A549 (cell line): Measurements from ENCODE around the gene SDC3. TPM values are rescaled to one million over a fixed set of nuclear protein-coding genes. Genes with fewer than 3 reads are reported as not detected.
A peak's percentile ranks its signal among the peaks of the same experiment; 100 is the strongest.

Source experiments
- ATAC-seq, 2 experiments: fragments of 200-7000 bp in 1 of 2; fragments of >200 bp in 1 of 2; cut with Nextera tagmentation in 1 of 2; cut with Tn5 transposase in 1 of 2; 3 replicates each; pipeline versions ENCODE4 v1.8.0 to v1.9.1; 2018 to 2020; ENCODE audit warnings: mild to moderate bottlenecking in 1 of 2, moderate library complexity in 1 of 2
- CTCF ChIA-PET: fragments of 300-600 bp; sonication (Branson Sonifier 250); formaldehyde crosslinking; extraction: SDS; loops from one replicate; lab custom pipeline; 2021; ENCODE audit warnings: antibody characterized with exemption, inconsistent platforms; lab: Yijun Ruan, JAX
- POLR2A ChIA-PET: fragments of 350-600 bp; formaldehyde crosslinking; extraction: SDS; loops from one replicate; lab custom pipeline; 2021; ENCODE audit warnings: antibody characterized with exemption, inconsistent platforms; lab: Yijun Ruan, JAX
- DNase-seq, 2 experiments: peaks; one replicate each; pipeline versions ENCODE4 v3.0.0 to v3.0.0-alpha.2; 2011 to 2016; ENCODE audit warnings: low read depth in 1 of 2, low spot score in 1 of 2
- FAIRE-seq: peaks from 2 replicates; lab custom pipeline; 2011; peaks lifted over from hg19 to GRCh38; lab: Jason Lieb, UNC
- H3K27ac ChIP-seq, 2 experiments: fragments of >200 bp; sonication (Bioruptor Twin); formaldehyde crosslinking; 3 replicates each; pipeline ENCODE4 v1.5.1; 2016 to 2017
- H3K4me1 ChIP-seq: fragments of >200 bp; sonication (Bioruptor Twin); formaldehyde crosslinking; 3 replicates; pipeline ENCODE4 v1.6.1; 2016
- H3K4me2 ChIP-seq: fragments of >200 bp; sonication (Bioruptor Twin); formaldehyde crosslinking; 3 replicates; pipeline ENCODE4 v1.6.1; 2016
- H3K4me3 ChIP-seq: fragments of >200 bp; sonication (Bioruptor Twin); formaldehyde crosslinking; 3 replicates; pipeline ENCODE4 v1.5.1; 2016
- H3K9me3 ChIP-seq: fragments of >200 bp; sonication (Bioruptor Twin); formaldehyde crosslinking; 3 replicates; pipeline ENCODE4 v1.6.1; 2016
- BHLHE40 ChIP-seq: IDR thresholded peaks from 2 replicates; pipeline ENCODE4 v1.6.1; 2012; ENCODE audit warnings: low read depth, low read length, inconsistent platforms
- CEBPB ChIP-seq, 2 experiments: fragments of >200 bp in 1 of 2; sonication (Bioruptor Twin) in 1 of 2; formaldehyde crosslinking in 1 of 2; IDR thresholded peaks; 2 replicates each; pipeline ENCODE4 v1.6.1; 2012 to 2016
- CHD2 ChIP-seq: fragments of 150-350 bp; IDR thresholded peaks from 2 replicates; pipeline ENCODE4 v1.6.1; 2014; ENCODE audit warnings: low read length; ENCODE audit not compliant: partially characterized antibody
- CHD4 ChIP-seq: fragments of 200-600 bp; sonication (generic); IDR thresholded peaks from 2 replicates; pipeline ENCODE4 v1.6.1; 2016; ENCODE audit warnings: antibody characterized with exemption, mild to moderate bottlenecking, borderline replicate concordance
- EHF ChIP-seq: fragments of 250-450 bp; sonication (Bioruptor Pico); IDR thresholded peaks from 2 replicates; pipeline ENCODE4 v1.5.0; 2020; ENCODE audit warnings: mild to moderate bottlenecking
- EP300 ChIP-seq, 2 experiments: fragments of >200 bp; sonication (Bioruptor Twin); formaldehyde crosslinking; IDR thresholded peaks; 2 replicates in 1 of 2; 3 replicates in 1 of 2; pipeline ENCODE4 v1.6.1; 2016 to 2017
- GATA3 ChIP-seq: IDR thresholded peaks from 2 replicates; pipeline ENCODE4 v1.6.1; 2012; ENCODE audit warnings: borderline replicate concordance
- HDAC2 ChIP-seq: fragments of 200-600 bp; sonication (generic); IDR thresholded peaks from 2 replicates; pipeline ENCODE4 v1.6.1; 2016
- HEYL ChIP-seq: fragments of 250-450 bp; sonication (Bioruptor Pico); IDR thresholded peaks from 2 replicates; pipeline ENCODE4 v1.8.0; 2021; ENCODE audit warnings: mild to moderate bottlenecking, moderate library complexity
- HOXB5 ChIP-seq: fragments of 250-450 bp; sonication (Bioruptor Pico); IDR thresholded peaks from 2 replicates; pipeline ENCODE4 v1.5.0; 2020; ENCODE audit warnings: mild to moderate bottlenecking, moderate library complexity
- JUN ChIP-seq, 2 experiments: fragments of >200 bp; sonication (Bioruptor Twin); formaldehyde crosslinking; IDR thresholded peaks; 2 replicates in 1 of 2; 3 replicates in 1 of 2; pipeline ENCODE4 v1.6.1; 2016 to 2017
- JUNB ChIP-seq: fragments of >200 bp; sonication (Bioruptor Twin); formaldehyde crosslinking; IDR thresholded peaks from 2 replicates; pipeline ENCODE4 v1.6.1; 2016
- MAZ ChIP-seq: fragments of 150-350 bp; IDR thresholded peaks from 2 replicates; pipeline ENCODE4 v1.6.1; 2014; ENCODE audit warnings: antibody characterized with exemption, low read depth, low read length, borderline replicate concordance
- MYC ChIP-seq: IDR thresholded peaks from 2 replicates; pipeline ENCODE4 v1.6.1; 2012; ENCODE audit warnings: mild to moderate bottlenecking, inconsistent platforms, low read length, improper control_type of control experiment, borderline replicate concordance
- NFE2L2 ChIP-seq: fragments of 150-350 bp; conservative IDR thresholded peaks from 2 replicates; pipeline ENCODE4 v1.6.1; 2014; ENCODE audit warnings: low read length
- NPAS2 ChIP-seq: fragments of 250-450 bp; sonication (Bioruptor Pico); IDR thresholded peaks from 2 replicates; pipeline ENCODE4 v1.8.0; 2022; ENCODE audit warnings: mild to moderate bottlenecking, moderate library complexity, borderline replicate concordance
- POLR2AphosphoS2 ChIP-seq: conservative IDR thresholded peaks from 2 replicates; pipeline ENCODE4 v1.6.1; 2012; ENCODE audit warnings: low read length, improper control_type of control experiment, inconsistent platforms
- RAD21 ChIP-seq, 2 experiments: fragments of >200 bp in 1 of 2; sonication (Bioruptor Twin) in 1 of 2; formaldehyde crosslinking in 1 of 2; IDR thresholded peaks in 1 of 2; conservative IDR thresholded peaks in 1 of 2; 2 replicates in 1 of 2; 3 replicates in 1 of 2; pipeline ENCODE4 v1.6.1; 2012 to 2018; ENCODE audit warnings: inconsistent platforms in 1 of 2
- RNF2 ChIP-seq: fragments of 200-600 bp; sonication (generic); IDR thresholded peaks from 2 replicates; pipeline ENCODE4 v1.6.1; 2016; ENCODE audit warnings: low read depth, mild to moderate bottlenecking, antibody characterized with exemption, moderate library complexity, borderline replicate concordance
- SMC3 ChIP-seq: fragments of >200 bp; sonication (Bioruptor Twin); formaldehyde crosslinking; IDR thresholded peaks from 3 replicates; pipeline ENCODE4 v1.6.1; 2018; ENCODE audit warnings: inconsistent platforms
- SREBF2 ChIP-seq: fragments of 450-650 bp; IDR thresholded peaks from 2 replicates; pipeline ENCODE4 v1.6.1; 2014; ENCODE audit warnings: mild to moderate bottlenecking, moderate library complexity
- TFCP2L1 ChIP-seq: fragments of 250-450 bp; sonication (Bioruptor Pico); IDR thresholded peaks from 2 replicates; pipeline ENCODE4 v1.5.0; 2021; ENCODE audit warnings: mild to moderate bottlenecking
- TP53 ChIP-seq: fragments of 250-450 bp; sonication (Bioruptor Pico); IDR thresholded peaks from 2 replicates; pipeline ENCODE4 v1.5.0; 2021; ENCODE audit warnings: mild to moderate bottlenecking, moderate library complexity
- ZC3H11A ChIP-seq: fragments of 450-650 bp; IDR thresholded peaks from 2 replicates; pipeline ENCODE4 v1.6.1; 2014; ENCODE audit warnings: antibody characterized with exemption, mild to moderate bottlenecking
- ZNF302 ChIP-seq: fragments of 250-450 bp; sonication (Bioruptor Pico); IDR thresholded peaks from 2 replicates; pipeline ENCODE4 v1.9.0; 2021; ENCODE audit warnings: inconsistent platforms, mild to moderate bottlenecking, moderate library complexity
- ZSCAN20 ChIP-seq: fragments of 250-450 bp; sonication (Bioruptor Pico); IDR thresholded peaks from 2 replicates; pipeline ENCODE4 v1.8.0; 2022; ENCODE audit warnings: mild to moderate bottlenecking, moderate library complexity
- whole genome bisulfite sequencing: methylation state at CpG from one replicate; pipeline ENCODE4 v1.1.6; 2017; ENCODE audit errors: missing lambda C conversion rate; 5-methylcytosine and 5-hydroxymethylcytosine counted together
- polyA plus RNA-seq, 4 experiments: library from polyadenylated mRNA; depleted of rRNA in 3 of 4; stranded (reverse); fragments of >200 nt; fragmentation: RNase III in 1 of 4; extraction: RNeasy Plus Mini Kit Qiagen cat#74134 plus additional on column Dnase treatment in 1 of 4; gene quantifications; 2 replicates in 3 of 4; 3 replicates in 1 of 4; pipeline ENCODE4 v1.2.3, GENCODE V29; 2011 to 2017
- TF ChIP-seq, protein P1 (sequence below): fragments of 250-450 bp; sonication (Bioruptor Pico); IDR thresholded peaks from 2 replicates; pipeline ENCODE4 v1.5.0; 2020; ENCODE audit warnings: low read depth, mild to moderate bottlenecking, moderate library complexity
- TF ChIP-seq, protein P2 (sequence below): fragments of >200 bp; sonication (Bioruptor Twin); formaldehyde crosslinking; IDR thresholded peaks from 2 replicates; pipeline ENCODE4 v1.6.1; 2016

The SDC3 gene
- polyA plus RNA-seq, 2 of the 4 experiments (the other 2 are of a cell fraction) = 2.0 to 8.9 TPM

DNA sequence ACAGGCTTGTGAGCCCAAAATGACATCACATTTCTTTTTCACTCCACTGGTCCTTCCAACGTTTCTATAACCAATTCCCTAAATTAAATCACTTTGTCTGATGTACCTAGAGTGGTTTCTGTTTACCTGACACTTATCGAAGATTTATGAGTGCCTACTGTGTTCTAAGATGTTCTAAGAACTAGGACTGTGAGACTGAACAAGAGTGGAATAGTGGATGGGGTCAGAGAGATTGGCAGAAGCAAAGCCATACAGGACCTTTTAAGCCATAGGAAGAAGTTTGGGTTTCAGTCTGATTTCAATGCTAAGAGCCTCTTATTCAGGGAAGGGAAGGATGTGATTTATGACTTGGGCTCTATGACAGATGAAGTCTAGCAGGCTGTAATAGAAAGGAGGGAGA, 78.7 kb downstream of the SDC3 start (continued):
- no peak for TF ChIP-seq GATA3
- TF ChIP-seq ZC3H11A = no peak

DNA sequence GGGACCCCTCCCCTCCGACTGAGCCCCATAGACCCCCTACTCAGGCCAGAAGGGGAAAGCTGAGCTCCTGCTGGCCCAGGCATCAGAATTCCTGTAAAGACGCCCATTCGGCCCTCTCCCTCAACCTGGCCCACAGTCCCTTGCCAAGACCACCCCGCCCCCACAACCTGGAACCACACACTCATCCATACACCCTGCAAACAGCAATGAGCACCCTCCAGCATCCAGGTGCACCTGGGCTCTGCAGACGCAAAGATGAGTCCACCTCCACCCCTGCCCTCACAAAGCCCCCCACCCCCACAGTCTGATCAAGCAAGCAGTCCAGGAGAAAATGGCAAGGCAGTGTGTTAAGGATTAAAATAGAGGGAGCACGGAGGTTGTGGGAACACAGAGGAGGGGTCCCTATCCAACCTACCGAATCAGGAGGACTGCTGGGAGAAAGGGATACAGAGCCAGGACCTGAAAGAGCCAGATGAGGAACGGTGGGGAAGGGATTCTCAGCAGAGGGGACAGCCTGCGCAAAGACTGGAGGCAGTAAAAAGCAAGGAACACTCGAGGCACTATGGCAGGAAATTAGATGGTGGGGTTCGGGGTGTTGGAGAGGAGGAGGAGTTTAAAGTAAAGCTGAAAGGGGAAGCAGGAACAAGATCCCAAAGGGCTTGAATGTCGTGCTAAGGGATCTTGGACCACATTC, 83.7 kb downstream of the SDC3 start:
- Histone ChIP-seq H3K4me1 (peaks cover 17% of the 10 kb centered on the region), H3K4me2 (peak overlapping the region; percentile 74), H3K27ac (peak overlapping the region; percentile 56 to 87; a peak in 4 of 6 replicates), H3K4me3 (peak overlapping the region; percentile 40; the same call in 2 of the 3 replicates), H3K9me3 (no peaks in the 10 kb centered on the region)
- peak in 1 of 2 experiments; percentile 9; a peak in 1 of 6 replicates for ATAC-seq
- no peak for FAIRE-seq
- TF ChIP-seq SMC3 (no peak), CEBPB (IDR thresholded peaks at IDR 0.05) (no peak), EHF (no peak), MAZ (no peak), HDAC2 (no peak), CHD4 (no peak)
- TF ChIP-seq, protein P1, sequence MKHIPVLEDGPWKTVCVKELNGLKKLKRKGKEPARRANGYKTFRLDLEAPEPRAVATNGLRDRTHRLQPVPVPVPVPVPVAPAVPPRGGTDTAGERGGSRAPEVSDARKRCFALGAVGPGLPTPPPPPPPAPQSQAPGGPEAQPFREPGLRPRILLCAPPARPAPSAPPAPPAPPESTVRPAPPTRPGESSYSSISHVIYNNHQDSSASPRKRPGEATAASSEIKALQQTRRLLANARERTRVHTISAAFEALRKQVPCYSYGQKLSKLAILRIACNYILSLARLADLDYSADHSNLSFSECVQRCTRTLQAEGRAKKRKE (CRISPR knock-in tag) = no peak
- TF ChIP-seq, protein P2, sequence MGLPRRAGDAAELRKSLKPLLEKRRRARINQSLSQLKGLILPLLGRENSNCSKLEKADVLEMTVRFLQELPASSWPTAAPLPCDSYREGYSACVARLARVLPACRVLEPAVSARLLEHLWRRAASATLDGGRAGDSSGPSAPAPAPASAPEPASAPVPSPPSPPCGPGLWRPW = no peak
- WGBS = 38% methylated on average over 8 of the region's 12 CpGs
- ChIA-PET CTCF (interaction anchor here (0.8 to 4.3 kb wide), 5 partner anchors 14 to 105 kb away, joined by 3 to 32 read pairs (median 4); no protein-coding TSS in a partner anchor), POLR2A (interaction anchor here (0.9 kb wide), 1 partner anchor 13 kb away, joined by 4 read pairs; no protein-coding TSS in a partner anchor)
- no peak for DNase-seq

DNA sequence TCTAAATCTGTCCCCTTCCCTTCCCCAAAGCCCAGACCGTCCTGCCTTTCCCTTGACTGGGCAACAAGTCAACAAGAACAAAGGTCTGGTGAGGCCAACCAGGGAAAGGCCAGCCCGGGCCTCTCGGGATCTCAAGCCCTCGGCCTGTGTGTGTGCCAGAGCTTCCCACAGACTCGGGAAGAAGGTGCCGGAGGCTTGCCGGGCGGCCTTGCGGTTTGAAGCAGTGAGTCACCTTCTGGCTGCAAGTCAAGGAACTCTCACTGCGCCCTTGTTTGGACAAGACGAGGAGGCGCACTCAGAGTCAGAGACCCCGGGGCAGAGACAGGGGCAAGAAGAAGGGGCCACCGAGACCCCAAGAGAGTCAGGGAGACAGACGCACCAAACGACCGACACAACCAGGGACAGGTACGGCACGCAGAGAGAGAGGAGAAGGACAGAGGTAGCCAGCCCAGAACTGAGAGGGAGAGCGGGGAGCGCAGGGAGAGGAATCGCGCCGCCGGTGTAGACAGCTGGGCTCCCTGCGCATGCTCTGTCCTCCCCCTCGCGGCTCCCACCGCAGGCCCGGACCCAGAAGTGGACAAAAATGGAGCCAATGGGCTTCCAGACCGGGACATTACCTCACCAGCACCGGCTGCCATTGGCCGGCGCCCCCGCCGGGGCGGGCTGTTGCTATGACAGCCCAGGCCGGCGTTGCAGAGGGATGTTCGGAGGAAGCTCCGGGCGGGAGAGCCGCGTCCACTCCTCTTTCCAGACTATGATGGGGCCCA, 84.4 kb downstream of the SDC3 start:
- CTCF ChIA-PET = interaction anchor here (0.6 to 4.3 kb wide), 5 partner anchors 10 to 87 kb away, joined by 3 to 32 read pairs (median 4); no protein-coding TSS in a partner anchor
- ATAC-seq = peak; percentile 95 to 98
- POLR2A ChIA-PET = interaction anchor here (0.6 to 1.2 kb wide), 4 partner anchors 13 to 60 kb away, joined by 3 to 5 read pairs (median 4); no protein-coding TSS in a partner anchor
- WGBS = 3% methylated on average over 21 of the region's 44 CpGs
- peaks cover 17% of the 10 kb centered on the region for H3K4me1 ChIP-seq
- FAIRE-seq = no peak
- H3K4me3 ChIP-seq = peak overlapping the region; percentile 40
- H3K9me3 ChIP-seq = no peaks in the 10 kb centered on the region
- H3K4me2 ChIP-seq = peak overlapping the region; percentile 74
- DNase-seq = peak; percentile 93 to 98
- peak overlapping the region; percentile 78 to 87 for H3K27ac ChIP-seq
- TF ChIP-seq CHD4 (0 out of 2 replicates have a peak, but pooled peaks have one; percentile 0), RAD21 (conservative IDR thresholded peaks at IDR 0.05 in 1 of 2, IDR thresholded peaks at IDR 0.05 in 1 of 2) (0 out of 5 replicates have a peak, but pooled peaks of 1 of the 2 experiments have one; percentile 17), HEYL (no peak), JUN (IDR thresholded peaks at IDR 0.05) (peak in 1 of 2 experiments; percentile 45; a peak in 1 of 5 replicates), TP53 (CRISPR knock-in tag) (no peak), HOXB5 (CRISPR knock-in tag) (no peak), ZSCAN20 (CRISPR knock-in tag) (no peak), BHLHE40 (no peak), TFCP2L1 (no peak), CHD2 (no peak), EHF (no peak), POLR2AphosphoS2 (no peak), EP300 (IDR thresholded peaks at IDR 0.05) (no peak), SREBF2 (no peak), RNF2 (no peak), JUNB (peak; percentile 46; the same call in 1 of the 2 replicates), ZNF302 (CRISPR knock-in tag) (no peak), HDAC2 (no peak), GATA3 (peak; percentile 40; the same call in 1 of the 2 replicates), CEBPB (IDR thresholded peaks at IDR 0.05) (no peak), MYC (no peak), NFE2L2 (no peak), NPAS2 (no peak)
- TF ChIP-seq, protein P1 (CRISPR knock-in tag) = no peak
